Activated B cell treated with CpG ODN at 0.5 μM for 24 hours (primary cell): Measurements from ENCODE around the gene GABRB3. TPM values are rescaled to one million over a fixed set of nuclear protein-coding genes. Genes with fewer than 3 reads are reported as not detected.

Source experiments
- ATAC-seq: fragments of 200-7000 bp; cut with Tn5 transposase; one replicate; pipeline ENCODE4 v1.10.0; 2021; ENCODE audit warnings: low read depth, mild to moderate bottlenecking, moderate library complexity
- CTCF ChIA-PET: fragments of 350-600 bp; sonication (Branson Sonifier 250); formaldehyde crosslinking; loops from one replicate; lab custom pipeline; 2021; ENCODE audit warnings: antibody characterized with exemption; lab: Charles Lee
- POLR2A ChIA-PET: fragments of 350-600 bp; sonication (Branson Sonifier 250); formaldehyde crosslinking; loops from one replicate; lab custom pipeline; 2021; ENCODE audit warnings: antibody characterized with exemption; lab: Charles Lee
- DNase-seq: peaks from one replicate; pipeline ENCODE4 v3.0.0; 2022
- H3K27ac Mint-ChIP-seq: one replicate; pipeline ENCODE4 v1.8.0; 2020; ENCODE audit warnings: mixed read lengths
- H3K27me3 Mint-ChIP-seq: one replicate; pipeline ENCODE4 v1.8.0; 2021; ENCODE audit warnings: mixed read lengths
- H3K36me3 Mint-ChIP-seq: one replicate; pipeline ENCODE4 v1.8.0; 2021; ENCODE audit warnings: low read depth, mixed read lengths
- H3K4me1 Mint-ChIP-seq: one replicate; pipeline ENCODE4 v1.8.0; 2021; ENCODE audit warnings: mixed read lengths
- H3K4me3 Mint-ChIP-seq: one replicate; pipeline ENCODE4 v1.8.0; 2020; ENCODE audit warnings: mild to moderate bottlenecking, mixed read lengths
- H3K9me3 Mint-ChIP-seq: one replicate; pipeline ENCODE4 v1.8.0; 2020; ENCODE audit warnings: mixed read lengths
- CTCF ChIP-seq: fragments of 200-600 bp; IDR thresholded peaks from one replicate; pipeline ENCODE4 v1.8.0; 2022; ENCODE audit warnings: antibody characterized with exemption, mild to moderate bottlenecking
- intact Hi-C: fragments of 100-400 bp; cut with micrococcal nuclease; formaldehyde crosslinking; loops from one replicate; pipeline ENCODE4 v1.15.1; 2024
- total RNA-seq: library from RNA; stranded (reverse); gene quantifications from 2 replicates; pipeline ENCODE4 v1.2.3, GENCODE V29; 2022

GABRB3 gene
- total RNA-seq, 1 donor from 2014 or later, result not detected

DNA sequence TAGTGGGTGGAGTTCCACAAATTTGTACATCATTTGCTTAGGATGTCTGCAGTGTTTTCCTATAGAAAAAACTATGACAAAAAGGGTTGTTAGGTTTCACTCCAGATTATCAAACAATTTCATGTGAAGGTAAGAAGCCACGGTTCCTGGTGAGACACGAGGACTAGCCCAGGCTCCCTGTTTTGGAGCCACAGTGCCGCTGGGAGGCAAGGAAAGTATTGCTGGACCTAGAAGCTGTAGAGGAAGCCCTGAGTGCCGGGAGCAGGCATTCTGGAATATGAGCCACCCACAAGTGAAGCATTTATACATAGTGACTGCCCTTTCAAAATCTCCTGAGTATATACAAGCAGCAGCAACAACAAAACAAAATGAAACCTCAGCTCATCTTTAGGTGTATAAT, 142.0 kb downstream of the GABRB3 start:
- no peaks in the 10 kb centered on the region for H3K36me3 Mint-ChIP-seq
- intact Hi-C loops, result no loop called here
- TF ChIP-seq CTCF, result no peak
- H3K4me3 Mint-ChIP-seq, result no peak overlapping the region
- no peaks in the 10 kb centered on the region for H3K4me1 Mint-ChIP-seq
- H3K9me3 Mint-ChIP-seq, result peaks cover 15% of the 10 kb centered on the region
- POLR2A ChIA-PET, result no interaction called here
- H3K27me3 Mint-ChIP-seq, result no peaks in the 10 kb centered on the region
- ATAC-seq (no peak), DNase-seq (no peak)
- H3K27ac Mint-ChIP-seq, result no peak overlapping the region
- CTCF ChIA-PET, result no interaction called here

DNA sequence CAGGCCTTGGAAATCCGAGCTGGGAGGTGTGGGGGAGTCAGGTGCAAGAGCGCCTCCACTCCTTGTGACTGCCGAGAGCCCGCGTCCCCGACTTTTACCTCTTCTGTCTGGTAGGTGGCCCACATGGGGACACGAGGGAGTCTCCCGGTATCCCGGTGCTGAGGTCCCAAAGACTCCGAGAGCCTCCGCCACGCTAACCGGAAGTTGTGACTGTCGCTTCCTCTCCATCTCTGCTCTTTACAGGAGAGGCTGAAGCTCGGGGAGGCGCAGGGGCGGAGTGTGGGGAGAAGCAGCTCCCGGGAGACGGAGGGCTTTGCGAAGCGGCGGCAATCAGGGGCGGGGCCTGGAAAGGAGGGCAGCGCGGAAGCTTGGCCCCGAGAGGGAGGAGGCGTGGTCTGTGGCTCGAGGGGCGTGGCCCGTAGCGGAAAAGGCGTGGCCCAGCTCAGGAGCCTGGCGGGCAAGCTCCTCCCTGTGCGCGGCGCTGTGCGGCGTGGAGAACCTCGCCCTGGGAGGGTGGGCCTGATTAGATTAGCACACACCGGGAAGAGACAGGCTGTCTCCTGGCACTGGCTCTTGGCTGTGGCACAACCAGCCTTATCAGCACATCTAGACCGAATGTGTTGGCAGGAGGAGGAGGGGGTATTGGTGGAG, 143.9 kb downstream of the GABRB3 start:
- ATAC-seq, result no peak
- ChIA-PET POLR2A (no interaction called here), CTCF (no interaction called here)
- no peaks in the 10 kb centered on the region for H3K27me3 Mint-ChIP-seq
- no peak for DNase-seq
- no peaks in the 10 kb centered on the region for H3K36me3 Mint-ChIP-seq
- H3K4me1 Mint-ChIP-seq, result no peaks in the 10 kb centered on the region
- no peak overlapping the region for H3K27ac Mint-ChIP-seq
- no peak overlapping the region for H3K4me3 Mint-ChIP-seq
- H3K9me3 Mint-ChIP-seq, result peaks cover 15% of the 10 kb centered on the region
- TF ChIP-seq CTCF, result no peak
- intact Hi-C loops, result no loop called here

DNA sequence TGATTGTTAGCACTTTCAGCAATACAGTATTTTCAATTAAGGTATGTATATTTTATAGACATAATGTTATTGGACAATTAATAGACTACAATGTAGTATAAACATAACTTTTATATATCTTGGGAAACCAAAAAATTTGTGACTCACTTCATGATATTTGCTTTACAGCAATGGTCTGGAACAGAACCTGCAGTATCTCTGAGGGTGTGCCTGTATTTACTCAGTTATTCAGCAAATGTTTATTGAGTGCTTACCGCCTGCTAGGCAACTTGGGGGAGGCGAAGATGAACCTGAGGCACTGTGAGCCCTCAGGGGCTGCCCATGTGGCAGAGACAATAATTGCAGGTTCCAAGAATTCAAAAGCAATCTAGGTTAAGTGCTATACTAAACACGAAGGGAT, 144.8 kb downstream of the GABRB3 start:
- Mint-ChIP-seq H3K4me1 (no peaks in the 10 kb centered on the region), H3K36me3 (no peaks in the 10 kb centered on the region), H3K9me3 (peaks cover 13% of the 10 kb centered on the region), H3K27ac (no peak overlapping the region), H3K4me3 (no peak overlapping the region), H3K27me3 (no peaks in the 10 kb centered on the region)
- POLR2A ChIA-PET, result no interaction called here
- ATAC-seq (no peak), DNase-seq (no peak)
- intact Hi-C loops, result no loop called here
- TF ChIP-seq CTCF, result no peak
- CTCF ChIA-PET, result no interaction called here

- POLR2A ChIA-PET, result no interaction called here
- Mint-ChIP-seq H3K36me3 (no peaks in the 10 kb centered on the region), H3K4me1 (no peaks in the 10 kb centered on the region), H3K27me3 (no peaks in the 10 kb centered on the region), H3K9me3 (peaks cover 17% of the 10 kb centered on the region), H3K27ac (no peak overlapping the region), H3K4me3 (no peak overlapping the region)
- intact Hi-C loops, result no loop called here
- CTCF ChIA-PET, result no interaction called here
- no peak for TF ChIP-seq CTCF
- ATAC-seq, result no peak
- no peak for DNase-seq
These were observed 148.7 kb downstream of the GABRB3 start for GRCh38 chr15:26624128-26624527.

GRCh38 chr15:26623071-26623470, 149.8 kb downstream of the GABRB3 start:
- Mint-ChIP-seq H3K27me3 (no peaks in the 10 kb centered on the region), H3K4me1 (no peaks in the 10 kb centered on the region), H3K4me3 (no peak overlapping the region), H3K36me3 (no peaks in the 10 kb centered on the region), H3K27ac (no peak overlapping the region), H3K9me3 (peaks cover 17% of the 10 kb centered on the region)
- intact Hi-C loops, result no loop called here
- ATAC-seq, result no peak
- POLR2A ChIA-PET, result no interaction called here
- no peak for DNase-seq
- CTCF ChIA-PET, result no interaction called here
- no peak for TF ChIP-seq CTCF
